Ectodermal cell (in vitro differentiated cells): ENCODE data around the gene ZFHX3.

Source experiments
- H3K27ac ChIP-seq: 2 replicates; pipeline ENCODE4 v1.7.0; 2013; ENCODE audit warnings: mild to moderate bottlenecking, low read depth, low read length; ENCODE audit not compliant: insufficient read depth, poor library complexity, severe bottlenecking
- H3K27me3 ChIP-seq: 2 replicates; pipeline ENCODE4 v1.7.0; 2013; ENCODE audit warnings: mild to moderate bottlenecking, low read length; ENCODE audit not compliant: insufficient read depth, control insufficient read depth, poor library complexity, severe bottlenecking
- H3K36me3 ChIP-seq: one replicate; pipeline ENCODE4 v1.7.0; 2013; ENCODE audit warnings: low read length; ENCODE audit not compliant: control insufficient read depth, insufficient read depth
- H3K4me1 ChIP-seq: one replicate; pipeline ENCODE4 v1.7.0; 2013; ENCODE audit warnings: low read length; ENCODE audit not compliant: control insufficient read depth, insufficient read depth
- H3K4me3 ChIP-seq: 2 replicates; pipeline ENCODE4 v1.7.0; 2013; ENCODE audit warnings: low read depth, low read length, control low read depth; ENCODE audit not compliant: insufficient read depth
- H3K9me3 ChIP-seq: 2 replicates; pipeline ENCODE4 v1.7.0; 2013; ENCODE audit warnings: mild to moderate bottlenecking, low read length, moderate library complexity; ENCODE audit not compliant: control insufficient read depth
- WGBS, 2 experiments: methylation state at CpG; one replicate each; pipeline ENCODE4 v1.1.7; 2013; ENCODE audit warnings: missing lambda C conversion rate in 2 of 2; 5-methylcytosine and 5-hydroxymethylcytosine counted together

Gene ZFHX3

GRCh38 chr16:73062743-73063733, 15.1 kb upstream of the ZFHX3 start:
- Histone ChIP-seq H3K4me3 (no peak overlapping the region), H3K4me1 (peaks cover 82% of the 10 kb centered on the region), H3K27me3 (peaks cover 92% of the 10 kb centered on the region), H3K9me3 (no peaks in the 10 kb centered on the region), H3K27ac (no peak overlapping the region), H3K36me3 (no peaks in the 10 kb centered on the region)
- 1% methylated on average over 55 of the region's 55 CpGs for WGBS, 2 experiments

GRCh38 chr16:73062001-73062616, 14.2 kb upstream of the ZFHX3 start:
- no peaks in the 10 kb centered on the region for H3K9me3 ChIP-seq
- H3K4me1 ChIP-seq: peaks cover 80% of the 10 kb centered on the region
- H3K36me3 ChIP-seq: no peaks in the 10 kb centered on the region
- peaks cover 88% of the 10 kb centered on the region for H3K27me3 ChIP-seq
- no peak overlapping the region for H3K27ac ChIP-seq
- no peak overlapping the region for H3K4me3 ChIP-seq
- 0 to 38% methylated on average over 1 of the region's 3 CpGs for WGBS, 2 experiments

GRCh38 chr16:73060892-73061490, 13.1 kb upstream of the ZFHX3 start:
- 0% methylated on average over 3 to 4 of the region's 4 CpGs for WGBS, 2 experiments
- peaks cover 78% of the 10 kb centered on the region for H3K4me1 ChIP-seq
- H3K9me3 ChIP-seq: no peaks in the 10 kb centered on the region
- no peaks in the 10 kb centered on the region for H3K36me3 ChIP-seq
- no peak overlapping the region for H3K27ac ChIP-seq
- H3K4me3 ChIP-seq: no peak overlapping the region
- H3K27me3 ChIP-seq: peaks cover 88% of the 10 kb centered on the region

- peaks cover 88% of the 10 kb centered on the region for H3K27me3 ChIP-seq
Observed at GRCh38 chr16:73059779-73060615, 12.1 kb upstream of the ZFHX3 start.

GRCh38 chr16:73058616-73059409, 10.9 kb upstream of the ZFHX3 start:
- H3K27ac ChIP-seq: no peak overlapping the region
- H3K4me1 ChIP-seq: peaks cover 78% of the 10 kb centered on the region
- peak overlapping the region; percentile 56 for H3K4me3 ChIP-seq
- peaks cover 88% of the 10 kb centered on the region for H3K27me3 ChIP-seq
- no peaks in the 10 kb centered on the region for H3K36me3 ChIP-seq
- H3K9me3 ChIP-seq: no peaks in the 10 kb centered on the region
- 1% methylated on average over 72 of the region's 72 CpGs for WGBS, 2 experiments

More at GRCh38 chr16:73059779-73060615, 12.1 kb upstream of the ZFHX3 start:
- H3K4me1 ChIP-seq: peaks cover 78% of the 10 kb centered on the region
- no peak overlapping the region for H3K27ac ChIP-seq
- H3K9me3 ChIP-seq: no peaks in the 10 kb centered on the region
- no peaks in the 10 kb centered on the region for H3K36me3 ChIP-seq
- 1% methylated on average over 8 to 9 of the region's 10 CpGs for WGBS, 2 experiments
- no peak overlapping the region for H3K4me3 ChIP-seq

- H3K4me1 ChIP-seq: peaks cover 78% of the 10 kb centered on the region
- H3K27me3 ChIP-seq: peaks cover 88% of the 10 kb centered on the region
- H3K27ac ChIP-seq: no peak overlapping the region
- no peaks in the 10 kb centered on the region for H3K9me3 ChIP-seq
- WGBS, 2 experiments: 1% methylated on average over 61 of the region's 61 CpGs
- peak overlapping the region; percentile 56 for H3K4me3 ChIP-seq
- H3K36me3 ChIP-seq: no peaks in the 10 kb centered on the region
Observed at GRCh38 chr16:73058221-73058615, 10.3 kb upstream of the ZFHX3 start.

GRCh38 chr16:73057291-73058210, 9.6 kb upstream of the ZFHX3 start:
- no peaks in the 10 kb centered on the region for H3K36me3 ChIP-seq
- 1% methylated on average over 100 to 101 of the region's 101 CpGs for WGBS, 2 experiments
- peaks cover 78% of the 10 kb centered on the region for H3K4me1 ChIP-seq
- peaks cover 88% of the 10 kb centered on the region for H3K27me3 ChIP-seq
- no peaks in the 10 kb centered on the region for H3K9me3 ChIP-seq
- no peak overlapping the region for H3K27ac ChIP-seq
- peak overlapping the region; percentile 56 for H3K4me3 ChIP-seq

GRCh38 chr16:73056921-73057290, 9.0 kb upstream of the ZFHX3 start:
- Histone ChIP-seq H3K27ac (no peak overlapping the region), H3K27me3 (peaks cover 88% of the 10 kb centered on the region), H3K36me3 (no peaks in the 10 kb centered on the region), H3K4me3 (peak overlapping the region; percentile 56), H3K4me1 (peaks cover 78% of the 10 kb centered on the region), H3K9me3 (no peaks in the 10 kb centered on the region)
- WGBS, 2 experiments: 2 to 3% methylated on average over 6 of the region's 6 CpGs
